HepG2 (cell line): ENCODE measurements around the gene DOCK4. TPM values are rescaled to one million over a fixed set of nuclear protein-coding genes. Genes with fewer than 3 reads are reported as not detected.
A peak's percentile ranks its signal among the peaks of the same experiment; 100 is the strongest.

Experiments used
- CEBPB ChIP-seq: IDR thresholded peaks from 2 replicates; pipeline ENCODE4 v1.6.1; 2011; ENCODE audit warnings: low read depth, low read length, improper control_type of control experiment, borderline replicate concordance
- MYPOP ChIP-seq: sonication (generic); formaldehyde crosslinking; IDR thresholded peaks from 2 replicates; pipeline ENCODE4 v1.8.1; 2023; ENCODE audit warnings: mild to moderate bottlenecking, moderate library complexity, missing genetic modification reagents
- NBN ChIP-seq: fragments of 450-650 bp; conservative IDR thresholded peaks from 2 replicates; pipeline ENCODE4 v1.6.1; 2017
- SRSF4 ChIP-seq: fragments of 200-400 bp; formaldehyde crosslinking; IDR thresholded peaks from one replicate; pipeline ENCODE4 v1.6.1; 2018; ENCODE audit warnings: mild to moderate bottlenecking, low read depth, low read length, moderate library complexity; ENCODE audit not compliant: poor library complexity, severe bottlenecking
- ZBTB37 ChIP-seq: sonication (generic); formaldehyde crosslinking; IDR thresholded peaks from 2 replicates; pipeline ENCODE4 v1.4.0; 2020; ENCODE audit warnings: mild to moderate bottlenecking, missing genetic modification reagents
- ZNF782 ChIP-seq: sonication (generic); formaldehyde crosslinking; IDR thresholded peaks from 2 replicates; pipeline ENCODE4 v1.4.0; 2020; ENCODE audit warnings: missing genetic modification reagents, mild to moderate bottlenecking, borderline replicate concordance
- ZSCAN25 ChIP-seq: sonication (generic); formaldehyde crosslinking; IDR thresholded peaks from 2 replicates; pipeline ENCODE4 v1.8.0; 2022; ENCODE audit warnings: mild to moderate bottlenecking, missing genetic modification reagents
- polyA plus RNA-seq, 8 experiments: library from polyadenylated mRNA; depleted of rRNA in 3 of 8; stranded (reverse) in 7 of 8; unstranded in 1 of 8; fragments of >200 nt; fragmentation: Illumina TruSeq in 4 of 8; extraction: Trizol in 4 of 8; gene quantifications; 2 replicates each; pipeline versions ENCODE4 v1.2.1 to v1.2.3, GENCODE V29; 2011 to 2016; ENCODE audit warnings: low read depth in 4 of 8, missing spikeins in 1 of 8, mixed read lengths in 1 of 8; ENCODE audit not compliant: insufficient read depth in 1 of 8
- total RNA-seq, 5 experiments: library from RNA; depleted of rRNA; stranded (reverse); fragments of >200 nt; fragmentation: Illumina TruSeq; extraction: Trizol; gene quantifications; 2 replicates each; pipeline ENCODE4 v1.2.3, GENCODE V29; 2016; ENCODE audit warnings: low read depth in 1 of 5
- TF ChIP-seq, protein P1 (sequence below): sonication (generic); formaldehyde crosslinking; IDR thresholded peaks from 2 replicates; pipeline ENCODE4 v1.4.0; 2020; ENCODE audit warnings: mild to moderate bottlenecking, missing genetic modification reagents

The DOCK4 gene
- total and polyA plus RNA-seq, 2 of the 13 experiments (the other 11 are each of a cell fraction or from before 2014, with no cell fraction given): 13.5 to 17.4 TPM

GRCh38 chr7:112086496-112087254 is 119.5 kb downstream of the DOCK4 start (continued):
- TF ChIP-seq ZSCAN25 (CRISPR knock-in tag): no peak
- TF ChIP-seq NBN: no peak
- TF ChIP-seq ZNF782 (CRISPR knock-in tag): no peak
- TF ChIP-seq SRSF4: no peak
- no peak for TF ChIP-seq MYPOP (CRISPR knock-in tag)
- TF ChIP-seq, protein P1, sequence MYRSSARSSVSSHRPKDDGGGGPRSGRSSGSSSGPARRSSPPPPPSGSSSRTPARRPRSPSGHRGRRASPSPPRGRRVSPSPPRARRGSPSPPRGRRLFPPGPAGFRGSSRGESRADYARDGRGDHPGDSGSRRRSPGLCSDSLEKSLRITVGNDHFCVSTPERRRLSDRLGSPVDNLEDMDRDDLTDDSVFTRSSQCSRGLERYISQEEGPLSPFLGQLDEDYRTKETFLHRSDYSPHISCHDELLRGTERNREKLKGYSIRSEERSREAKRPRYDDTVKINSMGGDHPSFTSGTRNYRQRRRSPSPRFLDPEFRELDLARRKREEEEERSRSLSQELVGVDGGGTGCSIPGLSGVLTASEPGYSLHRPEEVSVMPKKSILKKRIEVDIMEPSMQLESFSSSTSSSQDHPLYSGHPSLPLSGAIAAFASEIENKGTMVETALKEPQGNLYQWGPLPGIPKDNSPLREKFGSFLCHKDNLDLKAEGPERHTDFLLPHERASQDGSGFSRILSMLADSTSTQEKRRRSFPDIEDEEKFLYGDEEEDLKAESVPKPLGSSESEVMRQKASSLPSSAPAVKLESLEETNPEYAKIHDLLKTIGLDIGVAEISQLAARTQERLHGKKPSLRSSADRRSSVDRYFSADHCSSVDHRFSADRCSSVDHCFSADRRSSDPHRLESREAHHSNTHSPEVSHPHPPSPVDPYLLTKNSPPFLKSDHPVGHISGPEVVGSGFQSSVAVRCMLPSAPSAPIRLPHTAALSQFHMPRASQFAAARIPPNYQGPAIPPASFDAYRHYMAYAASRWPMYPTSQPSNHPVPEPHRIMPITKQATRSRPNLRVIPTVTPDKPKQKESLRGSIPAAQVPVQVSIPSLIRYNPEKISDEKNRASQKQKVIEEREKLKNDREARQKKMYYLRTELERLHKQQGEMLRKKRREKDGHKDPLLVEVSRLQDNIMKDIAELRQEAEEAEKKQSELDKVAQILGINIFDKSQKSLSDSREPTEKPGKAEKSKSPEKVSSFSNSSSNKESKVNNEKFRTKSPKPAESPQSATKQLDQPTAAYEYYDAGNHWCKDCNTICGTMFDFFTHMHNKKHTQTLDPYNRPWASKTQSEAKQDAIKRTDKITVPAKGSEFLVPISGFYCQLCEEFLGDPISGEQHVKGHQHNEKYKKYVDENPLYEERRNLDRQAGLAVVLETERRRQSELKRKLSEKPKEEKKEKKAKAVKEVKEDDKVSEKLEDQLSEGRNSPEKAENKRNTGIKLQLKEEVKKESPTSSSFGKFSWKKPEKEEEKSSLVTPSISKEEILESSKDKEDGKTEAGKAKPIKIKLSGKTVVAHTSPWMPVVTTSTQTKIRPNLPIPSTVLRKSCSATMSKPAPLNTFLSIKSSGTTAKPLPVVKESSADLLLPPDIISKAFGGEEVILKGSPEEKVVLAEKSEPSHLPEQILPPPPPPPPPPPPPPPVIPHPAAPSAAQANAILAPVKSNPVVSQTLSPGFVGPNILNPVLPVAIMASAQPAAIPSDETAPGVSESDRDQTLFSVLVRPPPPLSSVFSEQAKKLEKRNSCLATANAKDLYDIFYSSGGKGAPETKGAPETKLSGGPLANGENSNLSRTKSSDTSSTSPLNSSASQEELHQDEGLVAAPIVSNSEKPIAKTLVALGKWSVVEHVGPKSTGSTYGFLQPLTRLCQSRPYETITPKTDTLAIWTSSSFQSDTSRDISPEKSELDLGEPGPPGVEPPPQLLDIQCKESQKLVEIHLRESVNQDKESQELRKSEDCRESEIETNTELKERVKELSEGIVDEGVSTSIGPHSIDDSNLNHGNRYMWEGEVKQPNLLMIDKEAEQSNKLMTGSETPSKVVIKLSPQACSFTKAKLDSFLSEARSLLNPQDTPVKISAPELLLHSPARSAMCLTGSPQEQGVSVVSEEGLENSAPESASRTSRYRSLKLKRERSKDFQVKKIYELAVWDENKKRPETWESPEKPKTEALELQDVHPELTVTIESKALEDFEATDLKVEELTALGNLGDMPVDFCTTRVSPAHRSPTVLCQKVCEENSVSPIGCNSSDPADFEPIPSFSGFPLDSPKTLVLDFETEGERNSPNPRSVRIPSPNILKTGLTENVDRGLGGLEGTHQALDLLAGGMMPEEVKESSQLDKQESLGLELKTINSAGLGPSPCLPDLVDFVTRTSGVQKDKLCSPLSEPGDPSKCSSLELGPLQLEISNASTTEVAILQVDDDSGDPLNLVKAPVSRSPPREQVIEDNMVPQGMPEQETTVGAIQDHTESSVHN (CRISPR knock-in tag): no peak
- 0 out of 2 replicates have a peak, but pooled peaks have one; percentile 16 for TF ChIP-seq CEBPB
- TF ChIP-seq ZBTB37 (CRISPR knock-in tag): peak; percentile 88
